GM12864 (cell line): Measurements from ENCODE around the gene CDK15.

Experiments
- DNase-seq: peaks from one replicate; pipeline ENCODE4 v3.0.0-alpha.2; 2011; ENCODE audit warnings: low read depth
- H3K4me3 ChIP-seq: 2 replicates; pipeline ENCODE4 v1.5.1; 2011; ENCODE audit warnings: mild to moderate bottlenecking, low read depth, low read length, control low read depth
- TF ChIP-seq, protein P1 (sequence below): IDR thresholded peaks from 2 replicates; pipeline ENCODE4 v1.5.1; 2011; ENCODE audit warnings: low read depth, mild to moderate bottlenecking, moderate library complexity, low read length, control low read depth, inconsistent platforms; ENCODE audit errors: missing control alignments

CDK15 gene

GRCh38 chr2:201925056-201925455 is 118.7 kb downstream of the CDK15 start:
- TF ChIP-seq, protein P1, sequence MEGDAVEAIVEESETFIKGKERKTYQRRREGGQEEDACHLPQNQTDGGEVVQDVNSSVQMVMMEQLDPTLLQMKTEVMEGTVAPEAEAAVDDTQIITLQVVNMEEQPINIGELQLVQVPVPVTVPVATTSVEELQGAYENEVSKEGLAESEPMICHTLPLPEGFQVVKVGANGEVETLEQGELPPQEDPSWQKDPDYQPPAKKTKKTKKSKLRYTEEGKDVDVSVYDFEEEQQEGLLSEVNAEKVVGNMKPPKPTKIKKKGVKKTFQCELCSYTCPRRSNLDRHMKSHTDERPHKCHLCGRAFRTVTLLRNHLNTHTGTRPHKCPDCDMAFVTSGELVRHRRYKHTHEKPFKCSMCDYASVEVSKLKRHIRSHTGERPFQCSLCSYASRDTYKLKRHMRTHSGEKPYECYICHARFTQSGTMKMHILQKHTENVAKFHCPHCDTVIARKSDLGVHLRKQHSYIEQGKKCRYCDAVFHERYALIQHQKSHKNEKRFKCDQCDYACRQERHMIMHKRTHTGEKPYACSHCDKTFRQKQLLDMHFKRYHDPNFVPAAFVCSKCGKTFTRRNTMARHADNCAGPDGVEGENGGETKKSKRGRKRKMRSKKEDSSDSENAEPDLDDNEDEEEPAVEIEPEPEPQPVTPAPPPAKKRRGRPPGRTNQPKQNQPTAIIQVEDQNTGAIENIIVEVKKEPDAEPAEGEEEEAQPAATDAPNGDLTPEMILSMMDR, result no peak
- H3K4me3 ChIP-seq, result no peak overlapping the region
- no peak for DNase-seq

- TF ChIP-seq, protein P1, result no peak
- DNase-seq, result no peak
- H3K4me3 ChIP-seq, result no peak overlapping the region
These were observed 119.7 kb downstream of the CDK15 start for GRCh38 chr2:201926067-201926466.

DNA sequence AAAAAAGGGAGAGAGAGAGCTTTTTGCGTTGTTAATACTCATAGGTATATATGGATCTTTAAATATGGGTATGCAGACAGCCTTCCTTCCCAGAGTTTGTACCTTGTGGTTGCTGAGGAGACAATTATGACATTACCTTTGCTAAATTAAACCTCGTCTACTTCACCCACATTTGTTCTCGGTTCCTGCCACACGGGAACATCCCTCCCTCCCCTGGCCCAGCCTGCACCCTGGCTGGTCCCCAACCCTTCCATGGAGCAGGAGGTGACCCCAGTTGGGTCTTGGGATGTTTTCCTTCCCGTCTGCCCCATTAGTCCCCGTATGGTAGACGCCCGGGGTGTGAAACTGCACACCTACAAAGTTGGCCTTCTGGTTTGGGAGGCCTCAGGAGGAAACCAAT is 122.0 kb downstream of the CDK15 start:
- H3K4me3 ChIP-seq, result no peak overlapping the region
- DNase-seq, result no peak
- TF ChIP-seq, protein P1, result no peak

DNA sequence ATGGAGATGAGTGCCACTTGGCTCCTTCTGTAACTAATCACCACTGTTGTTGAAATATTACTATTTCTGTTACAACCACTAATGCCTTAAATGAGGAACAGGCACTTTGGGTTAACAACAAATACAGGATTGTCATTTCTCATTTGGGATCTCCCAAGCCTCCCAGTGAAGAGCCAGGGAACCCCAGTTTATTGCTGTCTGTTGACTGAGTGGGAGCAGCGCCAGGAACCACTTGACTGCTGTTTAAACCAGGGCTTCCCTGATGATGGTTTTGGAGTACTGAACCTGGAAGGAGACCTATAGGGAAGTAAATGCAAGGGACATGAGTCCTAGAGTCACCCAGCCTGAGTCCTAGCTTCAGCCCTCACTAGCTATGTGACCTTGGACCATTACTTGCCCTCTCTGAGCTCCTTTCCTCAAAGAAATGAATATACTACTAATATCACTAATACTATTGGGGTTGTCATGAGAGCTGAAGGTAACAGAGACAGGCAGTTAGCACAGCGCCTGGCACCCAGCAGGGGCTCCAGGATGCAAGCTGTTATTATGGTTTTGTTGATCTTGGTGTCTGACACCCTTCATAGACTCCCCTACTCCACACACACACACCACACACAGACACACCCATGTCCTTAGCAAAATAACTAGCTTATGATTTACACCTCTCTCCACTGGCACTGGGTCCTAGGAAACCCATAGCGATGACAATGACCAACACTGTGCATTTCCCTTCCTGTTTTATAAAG is 123.1 kb downstream of the CDK15 start:
- TF ChIP-seq, protein P1, result no peak

GRCh38 chr2:201930043-201930442 is 123.7 kb downstream of the CDK15 start:
- no peak for DNase-seq
- no peak overlapping the region for H3K4me3 ChIP-seq
- TF ChIP-seq, protein P1, result no peak

More for the DNA sequence above, 123.1 kb downstream of the CDK15 start:
- DNase-seq, result no peak
- no peak overlapping the region for H3K4me3 ChIP-seq

DNA sequence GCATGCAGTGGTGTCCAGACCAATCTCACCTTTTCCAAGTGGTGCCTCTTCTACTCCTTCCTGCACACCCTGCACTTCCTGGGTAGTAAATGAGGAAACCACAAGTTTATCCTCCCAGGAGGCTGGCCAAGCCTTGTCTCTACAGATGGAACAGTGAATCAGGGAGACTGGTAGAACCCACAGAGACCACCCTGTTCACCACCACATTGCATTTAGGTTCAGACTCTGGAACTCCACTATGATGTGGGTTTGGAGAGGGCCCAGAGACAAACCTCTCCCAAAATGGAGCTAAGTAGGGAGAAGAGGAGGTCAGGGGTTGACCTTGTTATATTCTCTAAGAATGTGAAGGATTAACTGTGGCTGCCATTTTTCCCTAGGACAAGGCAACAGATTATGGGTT is 124.5 kb downstream of the CDK15 start:
- H3K4me3 ChIP-seq, result no peak overlapping the region
- no peak for DNase-seq
- TF ChIP-seq, protein P1, result no peak

GRCh38 chr2:201931475-201931874 is 125.1 kb downstream of the CDK15 start:
- TF ChIP-seq, protein P1, result no peak
- no peak for DNase-seq
- no peak overlapping the region for H3K4me3 ChIP-seq
